WI38 (cell line): ENCODE data around the gene TENM4.

ENCODE experiments used
- H3K4me3 ChIP-seq: 2 replicates; pipeline ENCODE4 v1.5.1; 2011; ENCODE audit warnings: low read depth, mild to moderate bottlenecking, control low read depth, low read length
- TF ChIP-seq, protein P1 (sequence below): IDR thresholded peaks from 2 replicates; pipeline ENCODE4 v1.5.1; 2012; ENCODE audit warnings: low read depth, mild to moderate bottlenecking, control low read depth, low read length

The TENM4 gene

DNA sequence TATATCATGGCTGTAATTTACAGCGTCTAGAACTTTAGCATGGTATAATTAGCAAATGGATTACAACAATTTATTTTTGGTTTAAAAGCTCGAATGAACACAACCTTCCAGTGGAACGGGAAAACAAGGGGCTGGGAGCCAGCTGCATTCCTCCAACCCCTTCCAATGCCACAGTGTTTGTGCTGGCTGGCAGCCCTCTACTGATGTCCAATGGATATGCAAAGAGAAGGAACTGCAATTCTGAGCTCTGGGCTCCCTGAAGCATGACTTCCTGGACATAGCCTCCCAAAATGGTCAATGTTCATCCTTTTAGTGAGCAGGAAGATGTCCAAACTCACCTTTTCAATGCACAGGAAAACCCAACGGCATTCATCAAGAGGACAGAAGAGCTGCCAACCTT, 288.3 kb downstream of the TENM4 start:
- no peak overlapping the region for H3K4me3 ChIP-seq

DNA sequence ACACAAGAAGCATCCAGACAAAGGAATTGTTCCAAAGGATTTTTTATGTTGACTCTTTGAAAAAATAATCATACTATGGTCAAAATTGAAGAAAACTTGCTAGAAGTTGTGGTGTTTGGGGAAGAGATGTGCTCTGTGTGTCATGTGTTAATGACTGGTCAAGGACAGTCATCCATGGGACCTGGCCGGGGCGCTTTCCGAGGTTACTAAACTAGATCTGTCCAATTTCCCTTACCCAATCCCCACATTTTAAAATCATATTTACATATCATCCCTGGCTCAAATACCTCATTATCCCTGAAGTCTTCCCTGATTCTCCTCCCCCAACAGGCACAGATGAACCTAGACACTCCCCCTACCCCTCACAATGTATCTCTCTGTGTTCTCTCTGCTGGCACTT, 289.4 kb downstream of the TENM4 start:
- H3K4me3 ChIP-seq: no peak overlapping the region
- TF ChIP-seq, protein P1, sequence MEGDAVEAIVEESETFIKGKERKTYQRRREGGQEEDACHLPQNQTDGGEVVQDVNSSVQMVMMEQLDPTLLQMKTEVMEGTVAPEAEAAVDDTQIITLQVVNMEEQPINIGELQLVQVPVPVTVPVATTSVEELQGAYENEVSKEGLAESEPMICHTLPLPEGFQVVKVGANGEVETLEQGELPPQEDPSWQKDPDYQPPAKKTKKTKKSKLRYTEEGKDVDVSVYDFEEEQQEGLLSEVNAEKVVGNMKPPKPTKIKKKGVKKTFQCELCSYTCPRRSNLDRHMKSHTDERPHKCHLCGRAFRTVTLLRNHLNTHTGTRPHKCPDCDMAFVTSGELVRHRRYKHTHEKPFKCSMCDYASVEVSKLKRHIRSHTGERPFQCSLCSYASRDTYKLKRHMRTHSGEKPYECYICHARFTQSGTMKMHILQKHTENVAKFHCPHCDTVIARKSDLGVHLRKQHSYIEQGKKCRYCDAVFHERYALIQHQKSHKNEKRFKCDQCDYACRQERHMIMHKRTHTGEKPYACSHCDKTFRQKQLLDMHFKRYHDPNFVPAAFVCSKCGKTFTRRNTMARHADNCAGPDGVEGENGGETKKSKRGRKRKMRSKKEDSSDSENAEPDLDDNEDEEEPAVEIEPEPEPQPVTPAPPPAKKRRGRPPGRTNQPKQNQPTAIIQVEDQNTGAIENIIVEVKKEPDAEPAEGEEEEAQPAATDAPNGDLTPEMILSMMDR: no peak

More for the DNA sequence above, 288.3 kb downstream of the TENM4 start:
- TF ChIP-seq, protein P1: no peak

- no peak overlapping the region for H3K4me3 ChIP-seq
- TF ChIP-seq, protein P1: no peak
These were observed 289.9 kb downstream of the TENM4 start for GRCh38 chr11:79150966-79151365.

- TF ChIP-seq, protein P1: no peak
- no peak overlapping the region for H3K4me3 ChIP-seq
These were observed 290.5 kb downstream of the TENM4 start for GRCh38 chr11:79150320-79150719.

DNA sequence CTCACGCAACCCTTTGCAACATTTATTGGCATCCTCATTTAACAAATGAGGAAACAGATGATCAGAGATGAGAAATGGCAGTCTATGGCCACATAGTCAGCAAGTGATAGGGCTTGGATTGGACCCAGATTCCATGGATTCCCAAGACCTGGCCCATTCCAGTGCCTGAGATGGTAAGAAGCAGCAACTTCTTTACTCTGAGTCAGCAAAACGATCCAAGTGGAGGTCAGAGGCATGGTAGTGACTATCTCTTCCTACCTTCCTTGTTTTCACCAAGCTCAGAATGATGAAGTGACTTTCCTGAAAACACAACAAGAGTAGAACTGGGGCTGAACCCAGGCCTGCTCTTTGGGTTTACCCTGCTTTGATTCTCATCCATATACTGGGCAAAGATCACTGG, 293.1 kb downstream of the TENM4 start:
- no peak overlapping the region for H3K4me3 ChIP-seq
- TF ChIP-seq, protein P1: no peak

GRCh38 chr11:79147011-79147410, 293.8 kb downstream of the TENM4 start:
- H3K4me3 ChIP-seq: no peak overlapping the region
- TF ChIP-seq, protein P1: no peak

GRCh38 chr11:79139900-79140299, 300.9 kb downstream of the TENM4 start:
- H3K4me3 ChIP-seq: no peak overlapping the region
- TF ChIP-seq, protein P1: no peak
